ENCODE data around the gene S100A14.

S100A14 gene

DNA sequence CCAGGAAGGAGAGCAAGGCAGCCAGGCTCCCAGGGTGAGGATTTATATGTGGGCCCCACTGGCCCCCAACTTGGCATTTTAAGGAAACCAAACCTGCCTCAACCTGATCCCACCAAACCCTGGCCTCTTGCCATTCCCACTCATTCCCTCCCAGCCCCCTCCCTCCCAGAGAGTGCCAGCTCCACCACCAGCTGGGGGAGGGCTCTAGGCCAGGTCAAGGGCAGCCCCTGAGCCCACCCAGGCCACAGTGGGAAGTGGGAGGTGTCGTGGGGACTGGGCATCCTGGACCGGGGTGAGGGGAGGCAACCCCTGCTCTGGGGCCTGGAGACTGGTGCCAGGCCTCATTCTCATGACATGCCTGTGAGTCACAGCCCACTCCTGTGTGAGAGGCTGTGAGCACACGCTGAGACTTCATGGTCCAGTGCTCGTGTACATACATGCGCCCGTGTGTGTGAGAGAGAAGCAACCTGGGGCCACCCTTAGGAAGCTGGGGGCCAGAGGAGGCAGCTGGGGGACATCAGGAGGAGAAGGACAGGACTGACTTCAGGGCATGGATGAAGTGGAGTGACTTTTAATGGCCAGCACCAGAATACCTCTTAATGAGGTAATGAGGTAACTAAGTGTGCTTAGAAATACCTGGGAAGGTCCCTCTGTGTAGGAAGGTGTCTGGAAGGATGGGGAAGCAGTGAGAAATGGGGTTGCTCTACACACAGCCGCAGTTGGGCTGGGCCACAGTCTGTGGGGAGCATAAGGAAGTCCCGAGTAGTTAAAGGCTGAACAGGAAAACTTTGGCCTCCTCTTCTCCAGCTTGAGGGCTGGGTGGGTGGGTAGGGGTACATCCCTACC, 50.4 kb downstream of the S100A14 start, which contains the start of gene S100A2:
S100A2 (minus strand) TSS at position 316 of the 846 bp plus-strand sequence. CDS start 1,967 bp downstream, outside the sequence.
- DNase-seq (ENCODE audit: low read depth): no peak
- TF ChIP-seq, protein P1, sequence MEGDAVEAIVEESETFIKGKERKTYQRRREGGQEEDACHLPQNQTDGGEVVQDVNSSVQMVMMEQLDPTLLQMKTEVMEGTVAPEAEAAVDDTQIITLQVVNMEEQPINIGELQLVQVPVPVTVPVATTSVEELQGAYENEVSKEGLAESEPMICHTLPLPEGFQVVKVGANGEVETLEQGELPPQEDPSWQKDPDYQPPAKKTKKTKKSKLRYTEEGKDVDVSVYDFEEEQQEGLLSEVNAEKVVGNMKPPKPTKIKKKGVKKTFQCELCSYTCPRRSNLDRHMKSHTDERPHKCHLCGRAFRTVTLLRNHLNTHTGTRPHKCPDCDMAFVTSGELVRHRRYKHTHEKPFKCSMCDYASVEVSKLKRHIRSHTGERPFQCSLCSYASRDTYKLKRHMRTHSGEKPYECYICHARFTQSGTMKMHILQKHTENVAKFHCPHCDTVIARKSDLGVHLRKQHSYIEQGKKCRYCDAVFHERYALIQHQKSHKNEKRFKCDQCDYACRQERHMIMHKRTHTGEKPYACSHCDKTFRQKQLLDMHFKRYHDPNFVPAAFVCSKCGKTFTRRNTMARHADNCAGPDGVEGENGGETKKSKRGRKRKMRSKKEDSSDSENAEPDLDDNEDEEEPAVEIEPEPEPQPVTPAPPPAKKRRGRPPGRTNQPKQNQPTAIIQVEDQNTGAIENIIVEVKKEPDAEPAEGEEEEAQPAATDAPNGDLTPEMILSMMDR (IDR thresholded peaks at IDR 0.05; ENCODE audit: low read depth, low read length, missing control alignments): no peak

More for the DNA sequence above, 50.4 kb downstream of the S100A14 start, which contains the start of gene S100A2:
- H3K4me3 ChIP-seq (ENCODE audit: low read depth, low read length): no peak within 1 kb of the TSS

Data from GM12864 (cell line).